Measurements from ENCODE around the gene RAF1.
"Not testable (repeated sequence)": the region's sequence is repeated elsewhere in the genome, so short reads cannot be mapped to it uniquely, and the experiment has no call there.

RAF1 gene

GRCh38 chr3:12662593-12663400 is 1.1 kb downstream of the RAF1 start:
- peak in 1 of 2 donors; percentile 66 for DNase-seq
- H3K9me3 ChIP-seq, result no peaks in the 10 kb centered on the region
- H3K27me3 ChIP-seq, result no peaks in the 10 kb centered on the region
- intact Hi-C loops (cut with DNase I; ENCODE audit: low total_unique reads), result loop anchor here (1.0 kb wide), 1 partner anchor 32 kb away; no protein-coding TSS in a partner anchor
- H3K36me3 ChIP-seq, result no peaks in the 10 kb centered on the region
- peak overlapping the region; percentile 92 to 99 for H3K4me3 ChIP-seq
- H3K4me1 ChIP-seq, result peaks cover 0 to 48% (median 36%) of the 10 kb centered on the region in 4 donors
- peak overlapping the region; percentile 99 to 100 for H3K27ac ChIP-seq
- no peak for TF ChIP-seq CTCF (IDR thresholded peaks at IDR 0.05)

GRCh38 chr3:12661926-12662592 is 1.9 kb downstream of the RAF1 start:
- peak in 1 of 2 donors; percentile 50 for DNase-seq
- peak overlapping the region; percentile 92 to 99 for H3K4me3 ChIP-seq
- TF ChIP-seq CTCF (IDR thresholded peaks at IDR 0.05), result no peak
- no peaks in the 10 kb centered on the region for H3K9me3 ChIP-seq
- H3K27me3 ChIP-seq, result no peaks in the 10 kb centered on the region
- H3K36me3 ChIP-seq, result no peaks in the 10 kb centered on the region
- peaks cover 0 to 55% (median 43%) of the 10 kb centered on the region in 4 donors for H3K4me1 ChIP-seq
- peak overlapping the region; percentile 99 to 100 for H3K27ac ChIP-seq
- intact Hi-C loops (cut with DNase I; ENCODE audit: low total_unique reads), result no loop called here

- H3K9me3 ChIP-seq; H3K36me3 ChIP-seq; intact Hi-C loops (cut with DNase I; ENCODE audit: low total_unique reads); H3K27me3 ChIP-seq: not testable (repeated sequence)
- peak in 1 of 2 donors; percentile 49 for DNase-seq
- H3K27ac ChIP-seq, result peak overlapping the region; percentile 99 to 100
- H3K4me1 ChIP-seq, result peaks cover 0 to 62% (median 47%) of the 10 kb centered on the region in 4 donors
- H3K4me3 ChIP-seq, result peak overlapping the region; percentile 92 to 99
These were observed 2.5 kb downstream of the RAF1 start for GRCh38 chr3:12661375-12661774.

- no peak for TF ChIP-seq CTCF (IDR thresholded peaks at IDR 0.05)
- H3K4me3 ChIP-seq, result no peak overlapping the region
- H3K36me3 ChIP-seq, result no peaks in the 10 kb centered on the region
- intact Hi-C loops (cut with DNase I; ENCODE audit: low total_unique reads), result no loop called here
- no peaks in the 10 kb centered on the region for H3K9me3 ChIP-seq
- peaks cover 0 to 74% (median 51%) of the 10 kb centered on the region in 4 donors for H3K4me1 ChIP-seq
- H3K27me3 ChIP-seq, result no peaks in the 10 kb centered on the region
- H3K27ac ChIP-seq, result peak overlapping the region; percentile 99 to 100
- no peak for DNase-seq
These were observed 3.7 kb downstream of the RAF1 start for GRCh38 chr3:12660196-12660595.

GRCh38 chr3:12659316-12660015 is 4.5 kb downstream of the RAF1 start:
- H3K36me3 ChIP-seq, result no peaks in the 10 kb centered on the region
- peaks cover 0 to 76% (median 53%) of the 10 kb centered on the region in 4 donors for H3K4me1 ChIP-seq
- DNase-seq, result no peak
- H3K27me3 ChIP-seq, result no peaks in the 10 kb centered on the region
- H3K27ac ChIP-seq, result peak overlapping the region; percentile 99 to 100
- H3K9me3 ChIP-seq, result no peaks in the 10 kb centered on the region
- no peak for TF ChIP-seq CTCF (IDR thresholded peaks at IDR 0.05)
- intact Hi-C loops (cut with DNase I; ENCODE audit: low total_unique reads), result no loop called here
- no peak overlapping the region for H3K4me3 ChIP-seq

Data from tibial artery (tissue), 4 donors.